Sigmoid colon (tissue), 7 donors: ENCODE data around the gene BRD4. TPM values are rescaled to one million over a fixed set of nuclear protein-coding genes. Genes with fewer than 3 reads are reported as not detected.

Source experiments
- DNase-seq: peaks from one replicate; pipeline ENCODE4 v3.0.0-alpha.2; 2019
- H3K27ac ChIP-seq, 4 donors: fragments of 200-600 bp; sonication (generic); one replicate each; pipeline ENCODE4 v1.5.1; 2016 to 2019; ENCODE audit warnings: mild to moderate bottlenecking in 1 of 4
- H3K27me3 ChIP-seq, 3 donors: fragments of 200-600 bp; sonication (generic); one replicate each; pipeline ENCODE4 v1.5.1; 2019; ENCODE audit warnings: mild to moderate bottlenecking in 1 of 3
- H3K36me3 ChIP-seq, 4 donors: fragments of 200-600 bp; sonication (generic); one replicate each; pipeline ENCODE4 v1.5.1; 2016 to 2019
- H3K4me1 ChIP-seq, 4 donors: fragments of 200-600 bp; sonication (generic); one replicate each; pipeline ENCODE4 v1.5.1; 2017 to 2019
- H3K4me3 ChIP-seq, 4 donors: fragments of 200-600 bp; sonication (generic); one replicate each; pipeline ENCODE4 v1.5.1; 2017 to 2019; ENCODE audit warnings: mild to moderate bottlenecking in 2 of 4, moderate library complexity in 1 of 4
- H3K9me3 ChIP-seq, 4 donors: fragments of 200-600 bp in 3 of 4; sonication (generic) in 3 of 4; one replicate each; pipeline versions ENCODE4 v1.5.1 to v1.6.1; 2013 to 2019
- EP300 ChIP-seq, 4 donors: sonication (generic); formaldehyde crosslinking; IDR thresholded peaks; one replicate each; pipeline ENCODE4 v1.6.1; 2017; ENCODE audit warnings: antibody characterized with exemption in 4 of 4
- POLR2A ChIP-seq, 2 donors: fragments of 450-650 bp; IDR thresholded peaks; one replicate each; pipeline ENCODE4 v1.6.1; 2016; ENCODE audit warnings: antibody characterized with exemption in 2 of 2, mild to moderate bottlenecking in 2 of 2, moderate library complexity in 2 of 2
- POLR2AphosphoS5 ChIP-seq, 4 donors: sonication (generic); formaldehyde crosslinking; IDR thresholded peaks; one replicate each; pipeline ENCODE4 v1.6.1; 2017; ENCODE audit warnings: antibody characterized with exemption in 4 of 4
- WGBS, 2 donors: extraction: QIAGEN DNeasy Blood & Tissue Kit; methylation state at CpG; one replicate each; pipeline ENCODE4 v1.1.7; 2013; 5-methylcytosine and 5-hydroxymethylcytosine counted together
- intact Hi-C: fragments of 100-400 bp; cut with DNase I; formaldehyde crosslinking; loops from one replicate; pipeline ENCODE4 v1.15.1; 2023
- polyA plus RNA-seq, 3 donors: library from polyadenylated mRNA; stranded (reverse); fragments of 200-250 nt; gene quantifications; one replicate each; pipeline ENCODE4 v1.2.3, GENCODE V29; 2013
- total RNA-seq, 4 donors: library from RNA; depleted of rRNA; stranded (reverse); fragments of >200 nt; gene quantifications; one replicate each; pipeline ENCODE4 v1.1.0, GENCODE V29; 2016
- TF ChIP-seq, protein P1 (sequence below), 4 experiments: fragments of 450-650 bp in 3 of 4; fragments of 200-600 bp in 1 of 4; IDR thresholded peaks; one replicate each; pipeline ENCODE4 v1.5.1; 2016 to 2019; ENCODE audit warnings: antibody characterized with exemption in 4 of 4, mild to moderate bottlenecking in 3 of 4, moderate library complexity in 2 of 4
- donor health status: healthy with polysubstance abuse.
- donor health status: Bipolar disorder and iron deficiency.
- donor health status: healthy.

Gene BRD4
- total and polyA plus RNA-seq, 7 donors: 9.0 to 43.8 (median 20.1) TPM

DNA sequence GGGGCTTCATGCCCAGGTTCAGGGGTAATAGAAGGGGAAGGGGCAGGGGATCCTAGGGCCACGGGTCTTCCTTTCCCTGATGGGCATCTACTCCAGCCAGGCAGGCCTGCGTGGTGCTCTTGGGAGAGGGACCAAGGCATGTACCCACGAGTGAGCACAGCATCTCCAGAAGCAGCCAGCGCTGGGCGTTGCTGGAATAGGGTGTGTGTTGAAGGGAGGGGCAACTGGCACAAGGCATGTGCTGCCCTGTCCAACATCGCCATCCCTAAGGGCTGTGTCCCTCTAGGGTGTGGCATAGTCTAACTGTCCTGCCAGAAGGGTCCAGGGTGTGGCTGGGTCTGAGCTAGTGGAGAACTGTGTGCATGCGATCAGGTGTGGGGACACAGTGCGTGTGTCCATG is 134.4 kb downstream of the BRD4 start:
- WGBS, 2 donors: 7 to 30% methylated on average over 8 of the region's 8 CpGs
- Histone ChIP-seq H3K4me1 (peaks cover 0 to 31% (median 24%) of the 10 kb centered on the region in 4 donors), H3K4me3 (no peak overlapping the region), H3K27ac (no peak overlapping the region), H3K27me3 (peaks cover 33 to 84% (median 59%) of the 10 kb centered on the region in 3 donors), H3K9me3 (no peaks in the 10 kb centered on the region), H3K36me3 (no peaks in the 10 kb centered on the region)
- TF ChIP-seq POLR2A (IDR thresholded peaks at IDR 0.05): no peak
- TF ChIP-seq EP300 (IDR thresholded peaks at IDR 0.05): no peak
- TF ChIP-seq, protein P1, sequence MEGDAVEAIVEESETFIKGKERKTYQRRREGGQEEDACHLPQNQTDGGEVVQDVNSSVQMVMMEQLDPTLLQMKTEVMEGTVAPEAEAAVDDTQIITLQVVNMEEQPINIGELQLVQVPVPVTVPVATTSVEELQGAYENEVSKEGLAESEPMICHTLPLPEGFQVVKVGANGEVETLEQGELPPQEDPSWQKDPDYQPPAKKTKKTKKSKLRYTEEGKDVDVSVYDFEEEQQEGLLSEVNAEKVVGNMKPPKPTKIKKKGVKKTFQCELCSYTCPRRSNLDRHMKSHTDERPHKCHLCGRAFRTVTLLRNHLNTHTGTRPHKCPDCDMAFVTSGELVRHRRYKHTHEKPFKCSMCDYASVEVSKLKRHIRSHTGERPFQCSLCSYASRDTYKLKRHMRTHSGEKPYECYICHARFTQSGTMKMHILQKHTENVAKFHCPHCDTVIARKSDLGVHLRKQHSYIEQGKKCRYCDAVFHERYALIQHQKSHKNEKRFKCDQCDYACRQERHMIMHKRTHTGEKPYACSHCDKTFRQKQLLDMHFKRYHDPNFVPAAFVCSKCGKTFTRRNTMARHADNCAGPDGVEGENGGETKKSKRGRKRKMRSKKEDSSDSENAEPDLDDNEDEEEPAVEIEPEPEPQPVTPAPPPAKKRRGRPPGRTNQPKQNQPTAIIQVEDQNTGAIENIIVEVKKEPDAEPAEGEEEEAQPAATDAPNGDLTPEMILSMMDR (IDR thresholded peaks at IDR 0.05): no peak
- TF ChIP-seq POLR2AphosphoS5 (IDR thresholded peaks at IDR 0.05): no peak
- DNase-seq: no peak
- intact Hi-C loops: no loop called here

GRCh38 chr19:15197275-15197941 is 134.9 kb downstream of the BRD4 start:
- Histone ChIP-seq H3K27me3 (peaks cover 33 to 86% (median 59%) of the 10 kb centered on the region in 3 donors), H3K27ac (no peak overlapping the region), H3K36me3 (no peaks in the 10 kb centered on the region), H3K4me1 (peaks cover 0 to 31% (median 24%) of the 10 kb centered on the region in 4 donors), H3K4me3 (no peak overlapping the region), H3K9me3 (no peaks in the 10 kb centered on the region)
- DNase-seq: no peak
- intact Hi-C loops: no loop called here
- TF ChIP-seq POLR2AphosphoS5 (IDR thresholded peaks at IDR 0.05): no peak
- TF ChIP-seq POLR2A (IDR thresholded peaks at IDR 0.05): no peak
- TF ChIP-seq, protein P1 (IDR thresholded peaks at IDR 0.05): no peak
- no peak for TF ChIP-seq EP300 (IDR thresholded peaks at IDR 0.05)
- 5 to 7% methylated on average over 12 to 13 of the region's 14 CpGs for WGBS, 2 donors

- no peak for TF ChIP-seq POLR2AphosphoS5 (IDR thresholded peaks at IDR 0.05)
- TF ChIP-seq POLR2A (IDR thresholded peaks at IDR 0.05): no peak
- TF ChIP-seq EP300 (IDR thresholded peaks at IDR 0.05): no peak
- TF ChIP-seq, protein P1 (IDR thresholded peaks at IDR 0.05): no peak
- peaks cover 0 to 31% (median 24%) of the 10 kb centered on the region in 4 donors for H3K4me1 ChIP-seq
- H3K36me3 ChIP-seq: no peaks in the 10 kb centered on the region
- H3K9me3 ChIP-seq: no peaks in the 10 kb centered on the region
- intact Hi-C loops: no loop called here
- H3K27ac ChIP-seq: peak overlapping the region in 2 of 4 donors; percentile 2 to 46
- no peak for DNase-seq
- H3K4me3 ChIP-seq: no peak overlapping the region
- H3K27me3 ChIP-seq: peaks cover 33 to 90% (median 59%) of the 10 kb centered on the region in 3 donors
- WGBS, 2 donors: 21 to 52% methylated on average over 4 of the region's 4 CpGs
Measured at GRCh38 chr19:15196360-15197005, 135.9 kb downstream of the BRD4 start.

DNA sequence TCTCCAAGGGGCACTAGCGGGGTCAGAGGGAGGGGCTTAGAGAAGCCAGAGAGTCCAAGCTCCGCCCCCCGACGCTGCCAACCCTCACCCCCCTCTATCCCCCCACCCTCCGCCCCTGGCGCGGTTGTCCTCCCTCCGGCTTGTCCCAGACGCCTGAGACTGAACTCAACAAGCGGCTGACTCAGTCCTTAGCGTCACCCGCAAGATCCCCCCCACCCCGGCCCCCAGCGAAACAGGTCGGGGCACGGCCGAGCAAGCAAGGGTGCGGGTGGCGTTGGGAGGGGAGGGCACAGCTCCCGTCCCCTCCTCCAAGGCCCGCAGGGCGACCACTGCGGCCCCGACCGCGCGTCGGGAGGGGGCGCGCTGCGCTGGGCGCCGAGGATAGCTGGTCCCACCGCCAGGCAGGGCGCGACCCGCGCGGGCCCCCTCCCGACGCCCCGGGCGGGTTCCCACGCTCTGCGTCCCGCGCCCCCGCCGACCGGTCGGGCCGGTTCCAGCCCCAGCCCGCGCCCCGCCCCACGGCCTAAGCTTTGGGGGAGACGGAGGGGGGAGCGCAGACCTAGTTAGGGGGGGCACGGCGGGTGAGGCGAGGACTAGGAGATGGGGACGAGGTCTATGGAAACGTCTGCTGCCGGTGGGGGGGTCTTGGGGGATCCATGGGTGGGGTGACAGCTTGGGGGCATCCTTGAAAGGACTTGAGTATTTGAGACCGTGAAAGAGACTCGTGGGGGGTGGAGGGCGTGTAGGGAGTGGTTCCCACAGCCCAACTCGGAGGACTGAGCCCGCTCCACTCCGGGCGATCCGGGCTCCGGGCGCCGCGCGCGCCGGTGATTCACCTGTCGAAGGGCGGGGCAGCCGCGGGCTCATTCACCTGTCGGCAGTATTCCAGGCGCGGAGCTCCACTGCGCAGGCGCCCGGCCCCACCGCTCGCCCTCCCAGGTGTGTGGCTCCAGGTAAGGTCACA is 136.7 kb downstream of the BRD4 start:
- H3K4me1 ChIP-seq: peaks cover 0 to 30% (median 22%) of the 10 kb centered on the region in 4 donors
- H3K9me3 ChIP-seq: no peaks in the 10 kb centered on the region
- 2 to 4% methylated on average over 91 of the region's 91 CpGs for WGBS, 2 donors
- H3K4me3 ChIP-seq: peak overlapping the region in 3 of 4 donors; percentile 25 to 47 (median 43)
- peak overlapping the region in 3 of 4 donors; percentile 7 to 49 (median 28) for H3K27ac ChIP-seq
- H3K27me3 ChIP-seq: peaks cover 32 to 83% (median 53%) of the 10 kb centered on the region in 3 donors
- intact Hi-C loops: no loop called here
- no peaks in the 10 kb centered on the region for H3K36me3 ChIP-seq
- no peak for TF ChIP-seq POLR2AphosphoS5 (IDR thresholded peaks at IDR 0.05)
- TF ChIP-seq, protein P1 (IDR thresholded peaks at IDR 0.05): no peak
- TF ChIP-seq EP300 (IDR thresholded peaks at IDR 0.05): no peak
- TF ChIP-seq POLR2A (IDR thresholded peaks at IDR 0.05): no peak
- no peak for DNase-seq
